Endothelial cell (in vitro differentiated cells): Measurements from ENCODE around the gene MST1. TPM values are rescaled to one million over a fixed set of nuclear protein-coding genes. Genes with fewer than 3 reads are reported as not detected.

Source experiments
- DNase-seq: peaks from one replicate; pipeline ENCODE4 v3.0.0; 2021; ENCODE audit warnings: low spot score
- H3K27ac Mint-ChIP-seq: one replicate; pipeline ENCODE4 v1.8.0; 2021; ENCODE audit warnings: mixed read lengths, inconsistent platforms; ENCODE audit not compliant: unreplicated experiment
- H3K27me3 Mint-ChIP-seq: one replicate; pipeline ENCODE4 v1.8.0; 2021; ENCODE audit warnings: mild to moderate bottlenecking, moderate library complexity, mixed read lengths, inconsistent platforms; ENCODE audit not compliant: unreplicated experiment
- H3K36me3 Mint-ChIP-seq: one replicate; pipeline ENCODE4 v1.8.0; 2021; ENCODE audit warnings: mild to moderate bottlenecking, low read depth, mixed read lengths, inconsistent platforms; ENCODE audit not compliant: unreplicated experiment
- H3K4me1 Mint-ChIP-seq: one replicate; pipeline ENCODE4 v1.8.0; 2021; ENCODE audit warnings: mild to moderate bottlenecking, mixed read lengths, inconsistent platforms; ENCODE audit not compliant: unreplicated experiment
- H3K4me3 Mint-ChIP-seq: one replicate; pipeline ENCODE4 v1.8.0; 2021; ENCODE audit warnings: mild to moderate bottlenecking, mixed read lengths, inconsistent platforms; ENCODE audit not compliant: unreplicated experiment
- H3K9me3 Mint-ChIP-seq: one replicate; pipeline ENCODE4 v1.8.0; 2021; ENCODE audit warnings: mixed read lengths, inconsistent platforms; ENCODE audit not compliant: unreplicated experiment
- total RNA-seq: library from RNA; stranded (reverse); fragmentation: NEBNext Ultra II Directional; extraction: Animal tissue kit (Norgen Biotek cat#: 25700); gene quantifications from one replicate; pipeline ENCODE4 v1.2.1, GENCODE V29; 2021; ENCODE audit not compliant: unreplicated experiment
- TF ChIP-seq, protein P1 (sequence below): fragments of 200-600 bp; sonication (generic); IDR thresholded peaks from one replicate; pipeline ENCODE4 v1.5.0; 2021; ENCODE audit warnings: antibody characterized with exemption; ENCODE audit not compliant: unreplicated experiment

Gene MST1
- total RNA-seq, 1 donor from 2014 or later: 22.0 TPM

DNA sequence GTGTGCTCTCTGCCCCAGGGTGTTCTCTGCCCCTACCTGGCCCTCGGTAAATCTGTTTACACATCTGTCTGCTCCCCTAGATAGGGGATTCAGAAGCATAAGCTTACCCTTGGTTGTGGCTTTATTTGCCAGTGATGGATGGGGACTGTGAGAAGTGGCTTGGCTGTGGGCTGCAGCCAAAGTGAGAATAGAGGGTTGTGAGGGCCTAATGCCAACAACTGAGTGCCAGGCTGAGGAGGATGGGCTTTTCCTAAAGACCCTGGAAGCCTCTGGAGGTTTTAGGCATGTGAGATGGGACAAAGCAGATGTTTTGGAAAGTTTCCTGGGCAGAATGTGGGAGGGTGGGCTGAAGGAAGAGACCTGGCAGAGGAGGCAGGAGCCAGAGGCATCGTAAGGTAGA, 30.6 kb downstream of the MST1 start:
- Mint-ChIP-seq H3K27me3 (peaks cover 8% of the 10 kb centered on the region), H3K4me1 (no peaks in the 10 kb centered on the region), H3K36me3 (peaks cover 3% of the 10 kb centered on the region), H3K27ac (no peak overlapping the region), H3K4me3 (no peak overlapping the region), H3K9me3 (no peaks in the 10 kb centered on the region)
- DNase-seq: no peak
- TF ChIP-seq, protein P1, sequence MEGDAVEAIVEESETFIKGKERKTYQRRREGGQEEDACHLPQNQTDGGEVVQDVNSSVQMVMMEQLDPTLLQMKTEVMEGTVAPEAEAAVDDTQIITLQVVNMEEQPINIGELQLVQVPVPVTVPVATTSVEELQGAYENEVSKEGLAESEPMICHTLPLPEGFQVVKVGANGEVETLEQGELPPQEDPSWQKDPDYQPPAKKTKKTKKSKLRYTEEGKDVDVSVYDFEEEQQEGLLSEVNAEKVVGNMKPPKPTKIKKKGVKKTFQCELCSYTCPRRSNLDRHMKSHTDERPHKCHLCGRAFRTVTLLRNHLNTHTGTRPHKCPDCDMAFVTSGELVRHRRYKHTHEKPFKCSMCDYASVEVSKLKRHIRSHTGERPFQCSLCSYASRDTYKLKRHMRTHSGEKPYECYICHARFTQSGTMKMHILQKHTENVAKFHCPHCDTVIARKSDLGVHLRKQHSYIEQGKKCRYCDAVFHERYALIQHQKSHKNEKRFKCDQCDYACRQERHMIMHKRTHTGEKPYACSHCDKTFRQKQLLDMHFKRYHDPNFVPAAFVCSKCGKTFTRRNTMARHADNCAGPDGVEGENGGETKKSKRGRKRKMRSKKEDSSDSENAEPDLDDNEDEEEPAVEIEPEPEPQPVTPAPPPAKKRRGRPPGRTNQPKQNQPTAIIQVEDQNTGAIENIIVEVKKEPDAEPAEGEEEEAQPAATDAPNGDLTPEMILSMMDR: no peak

DNA sequence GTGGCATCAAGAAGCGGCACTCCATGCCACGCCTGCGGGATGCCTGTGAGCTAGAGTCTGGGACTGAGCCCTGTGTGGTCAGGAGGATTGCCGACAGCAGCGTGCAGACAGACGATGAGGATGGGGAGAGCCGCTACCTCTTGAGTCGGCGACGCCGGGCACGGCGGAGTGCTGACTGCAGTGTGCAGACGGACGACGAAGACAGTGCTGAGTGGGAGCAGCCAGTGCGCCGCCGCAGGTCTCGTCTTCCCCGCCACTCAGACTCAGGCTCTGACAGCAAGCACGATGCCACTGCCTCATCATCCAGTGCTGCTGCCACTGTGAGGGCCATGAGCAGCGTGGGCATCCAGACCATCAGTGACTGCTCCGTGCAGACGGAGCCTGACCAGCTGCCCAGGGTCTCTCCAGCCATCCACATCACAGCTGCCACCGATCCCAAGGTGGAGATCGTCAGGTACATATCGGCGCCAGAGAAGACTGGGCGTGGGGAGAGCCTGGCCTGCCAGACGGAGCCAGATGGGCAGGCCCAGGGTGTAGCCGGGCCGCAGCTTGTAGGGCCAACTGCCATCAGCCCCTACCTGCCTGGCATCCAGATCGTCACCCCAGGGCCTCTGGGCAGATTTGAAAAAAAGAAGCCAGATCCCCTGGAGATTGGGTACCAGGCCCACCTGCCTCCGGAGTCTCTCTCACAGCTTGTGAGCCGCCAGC, 31.9 kb downstream of the MST1 start:
- Mint-ChIP-seq H3K4me1 (no peaks in the 10 kb centered on the region), H3K36me3 (peaks cover 3% of the 10 kb centered on the region), H3K4me3 (no peak overlapping the region), H3K9me3 (no peaks in the 10 kb centered on the region), H3K27me3 (peaks cover 8% of the 10 kb centered on the region), H3K27ac (no peak overlapping the region)
- TF ChIP-seq, protein P1: no peak
- DNase-seq: no peak

DNA sequence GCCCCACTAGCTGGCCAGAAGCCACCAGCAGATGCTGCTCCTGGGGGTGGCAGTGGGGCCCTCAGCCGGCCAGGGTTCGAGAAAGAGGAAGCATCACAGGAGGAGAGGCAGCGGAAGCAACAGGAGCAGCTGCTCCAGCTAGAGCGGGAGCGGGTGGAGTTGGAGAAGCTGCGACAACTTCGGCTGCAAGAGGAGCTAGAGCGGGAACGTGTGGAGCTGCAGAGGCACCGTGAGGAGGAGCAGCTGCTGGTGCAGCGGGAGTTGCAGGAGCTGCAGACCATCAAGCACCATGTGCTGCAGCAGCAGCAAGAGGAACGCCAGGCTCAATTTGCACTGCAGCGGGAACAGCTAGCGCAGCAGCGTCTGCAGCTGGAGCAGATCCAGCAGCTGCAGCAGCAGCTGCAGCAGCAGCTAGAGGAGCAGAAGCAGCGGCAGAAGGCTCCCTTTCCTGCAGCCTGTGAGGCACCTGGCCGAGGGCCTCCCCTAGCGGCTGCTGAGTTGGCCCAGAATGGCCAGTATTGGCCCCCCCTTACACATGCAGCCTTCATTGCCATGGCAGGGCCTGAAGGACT, 32.6 kb downstream of the MST1 start:
- TF ChIP-seq, protein P1: no peak
- no peaks in the 10 kb centered on the region for H3K36me3 Mint-ChIP-seq
- no peak overlapping the region for H3K27ac Mint-ChIP-seq
- H3K9me3 Mint-ChIP-seq: no peaks in the 10 kb centered on the region
- H3K4me3 Mint-ChIP-seq: no peak overlapping the region
- DNase-seq: no peak
- no peaks in the 10 kb centered on the region for H3K4me1 Mint-ChIP-seq
- H3K27me3 Mint-ChIP-seq: peaks cover 5% of the 10 kb centered on the region

DNA sequence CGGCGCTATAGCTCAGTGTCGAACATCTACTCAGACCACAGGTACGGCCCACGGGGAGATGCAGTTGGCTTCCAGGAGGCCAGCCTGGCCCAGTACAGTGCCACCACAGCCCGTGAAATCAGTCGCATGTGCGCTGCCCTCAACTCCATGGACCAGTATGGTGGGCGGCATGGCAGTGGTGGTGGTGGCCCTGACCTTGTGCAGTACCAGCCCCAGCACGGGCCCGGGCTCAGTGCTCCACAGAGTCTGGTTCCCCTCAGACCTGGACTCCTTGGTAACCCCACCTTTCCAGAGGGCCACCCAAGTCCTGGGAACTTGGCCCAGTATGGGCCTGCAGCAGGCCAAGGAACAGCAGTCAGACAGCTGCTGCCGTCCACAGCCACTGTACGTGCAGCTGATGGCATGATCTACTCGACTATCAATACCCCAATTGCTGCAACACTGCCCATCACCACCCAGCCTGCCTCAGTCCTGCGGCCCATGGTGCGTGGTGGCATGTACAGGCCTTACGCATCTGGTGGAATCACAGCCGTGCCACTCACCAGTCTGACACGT, 33.5 kb downstream of the MST1 start:
- Mint-ChIP-seq H3K4me1 (no peaks in the 10 kb centered on the region), H3K27ac (no peak overlapping the region)
- TF ChIP-seq, protein P1: no peak

DNA sequence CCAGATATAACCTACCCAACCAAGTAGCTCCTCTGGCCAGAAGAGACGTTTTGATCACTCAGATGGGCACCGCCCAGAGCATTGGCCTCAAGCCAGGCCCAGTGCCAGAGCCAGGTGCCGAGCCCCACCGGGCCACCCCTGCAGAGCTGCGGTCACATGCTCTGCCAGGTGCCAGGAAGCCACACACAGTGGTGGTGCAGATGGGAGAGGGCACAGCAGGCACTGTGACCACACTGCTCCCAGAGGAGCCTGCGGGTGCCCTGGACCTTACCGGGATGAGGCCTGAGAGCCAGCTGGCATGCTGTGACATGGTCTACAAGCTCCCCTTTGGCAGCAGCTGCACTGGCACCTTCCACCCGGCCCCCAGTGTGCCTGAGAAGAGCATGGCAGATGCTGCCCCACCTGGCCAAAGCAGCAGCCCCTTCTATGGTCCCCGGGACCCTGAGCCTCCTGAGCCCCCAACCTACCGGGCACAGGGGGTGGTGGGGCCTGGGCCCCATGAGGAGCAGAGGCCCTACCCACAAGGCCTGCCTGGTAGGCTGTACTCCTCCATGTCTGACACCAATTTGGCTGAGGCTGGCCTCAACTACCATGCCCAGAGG, 34.2 kb downstream of the MST1 start:
- Mint-ChIP-seq H3K36me3 (no peaks in the 10 kb centered on the region), H3K4me3 (no peak overlapping the region), H3K27ac (no peak overlapping the region), H3K9me3 (no peaks in the 10 kb centered on the region), H3K4me1 (no peaks in the 10 kb centered on the region), H3K27me3 (peaks cover 5% of the 10 kb centered on the region)
- TF ChIP-seq, protein P1: no peak
- DNase-seq: no peak

More for the DNA sequence above, 33.5 kb downstream of the MST1 start:
- no peak overlapping the region for H3K4me3 Mint-ChIP-seq
- H3K9me3 Mint-ChIP-seq: no peaks in the 10 kb centered on the region
- DNase-seq: no peak
- H3K36me3 Mint-ChIP-seq: no peaks in the 10 kb centered on the region
- H3K27me3 Mint-ChIP-seq: peaks cover 5% of the 10 kb centered on the region
